ENCODE results near the gene SPDL1.

DNA sequence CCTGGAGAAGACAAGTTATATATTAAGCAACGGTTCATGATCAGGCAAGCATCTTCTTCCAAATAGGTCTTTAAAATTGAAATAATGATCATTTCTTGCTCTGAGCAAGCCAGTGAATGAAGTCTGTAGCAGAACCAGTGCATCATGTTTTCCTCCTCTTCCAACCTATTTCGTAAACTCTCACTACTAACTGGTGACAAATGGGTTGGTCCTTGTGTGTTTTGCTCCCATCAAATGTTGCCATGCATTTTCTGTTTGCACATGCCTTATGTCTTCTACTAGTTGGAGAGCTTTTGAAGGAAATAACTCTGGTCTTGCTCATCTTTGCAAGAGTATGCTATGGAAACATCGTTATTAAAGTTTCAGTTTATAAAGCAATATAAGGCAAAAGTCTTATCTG lies 37.2 kb upstream of the SPDL1 start:
- TF ChIP-seq POLR2AphosphoS5 (IDR thresholded peaks at IDR 0.05; ENCODE audit: borderline replicate concordance, low read depth, low read length) (no peak), EZH2 (IDR thresholded peaks at IDR 0.05) (no peak)

Data from SK-N-MC (cell line).